ENCODE data around the gene DNAJC1. TPM values are rescaled to one million over a fixed set of nuclear protein-coding genes. Genes with fewer than 3 reads are reported as not detected.

DNAJC1 gene
- total RNA-seq, 1 donor from 2014 or later: 12.0 TPM

DNA sequence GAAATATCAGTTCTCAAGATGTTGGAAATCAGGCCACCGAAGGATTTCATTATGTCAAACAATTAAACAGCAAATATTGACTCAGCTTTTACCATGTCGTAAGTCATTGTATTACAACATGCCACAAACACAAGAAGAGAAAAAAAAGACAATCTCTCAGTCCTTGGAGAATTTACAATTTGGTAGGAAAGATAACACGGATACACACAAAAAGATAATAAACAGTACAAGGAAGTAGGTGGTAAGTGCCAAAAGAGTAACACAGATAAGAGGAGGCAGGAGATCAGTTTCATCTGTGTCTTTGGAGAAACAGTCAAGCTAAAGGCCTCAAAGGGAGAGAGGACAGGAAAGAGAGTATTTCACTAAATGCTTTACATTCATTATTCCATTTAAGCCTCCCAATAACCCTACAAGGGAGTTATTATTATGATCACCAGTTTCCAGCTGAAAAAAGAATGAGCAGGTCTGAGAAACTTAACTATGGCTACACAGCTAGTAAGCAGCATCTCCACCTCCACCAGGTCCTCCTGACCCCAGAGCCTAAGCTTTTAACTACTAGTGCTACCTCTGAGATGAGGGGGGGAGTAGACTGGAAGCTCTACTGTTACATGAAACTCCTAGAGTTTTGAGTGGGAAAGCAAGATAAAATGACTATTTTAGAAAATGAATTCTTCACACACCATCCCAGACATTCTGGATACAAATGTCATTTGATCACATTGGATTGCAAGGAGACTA lies 13.9 kb upstream of the DNAJC1 start:
- Histone ChIP-seq H3K27ac (replicated peaks) (no peak overlapping the region), H3K4me1 (peaks cover 11% of the 10 kb centered on the region), H3K9me3 (replicated peaks) (no peaks in the 10 kb centered on the region), H3K27me3 (ENCODE audit: low read depth) (no peaks in the 10 kb centered on the region), H3K36me3 (no peaks in the 10 kb centered on the region), H3K4me3 (no peak overlapping the region)
- TF ChIP-seq, protein P1, sequence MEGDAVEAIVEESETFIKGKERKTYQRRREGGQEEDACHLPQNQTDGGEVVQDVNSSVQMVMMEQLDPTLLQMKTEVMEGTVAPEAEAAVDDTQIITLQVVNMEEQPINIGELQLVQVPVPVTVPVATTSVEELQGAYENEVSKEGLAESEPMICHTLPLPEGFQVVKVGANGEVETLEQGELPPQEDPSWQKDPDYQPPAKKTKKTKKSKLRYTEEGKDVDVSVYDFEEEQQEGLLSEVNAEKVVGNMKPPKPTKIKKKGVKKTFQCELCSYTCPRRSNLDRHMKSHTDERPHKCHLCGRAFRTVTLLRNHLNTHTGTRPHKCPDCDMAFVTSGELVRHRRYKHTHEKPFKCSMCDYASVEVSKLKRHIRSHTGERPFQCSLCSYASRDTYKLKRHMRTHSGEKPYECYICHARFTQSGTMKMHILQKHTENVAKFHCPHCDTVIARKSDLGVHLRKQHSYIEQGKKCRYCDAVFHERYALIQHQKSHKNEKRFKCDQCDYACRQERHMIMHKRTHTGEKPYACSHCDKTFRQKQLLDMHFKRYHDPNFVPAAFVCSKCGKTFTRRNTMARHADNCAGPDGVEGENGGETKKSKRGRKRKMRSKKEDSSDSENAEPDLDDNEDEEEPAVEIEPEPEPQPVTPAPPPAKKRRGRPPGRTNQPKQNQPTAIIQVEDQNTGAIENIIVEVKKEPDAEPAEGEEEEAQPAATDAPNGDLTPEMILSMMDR (IDR thresholded peaks at IDR 0.05; ENCODE audit: borderline replicate concordance): no peak
- intact Hi-C loops (cut with micrococcal nuclease): no loop called here
- no peak for DNase-seq

DNA sequence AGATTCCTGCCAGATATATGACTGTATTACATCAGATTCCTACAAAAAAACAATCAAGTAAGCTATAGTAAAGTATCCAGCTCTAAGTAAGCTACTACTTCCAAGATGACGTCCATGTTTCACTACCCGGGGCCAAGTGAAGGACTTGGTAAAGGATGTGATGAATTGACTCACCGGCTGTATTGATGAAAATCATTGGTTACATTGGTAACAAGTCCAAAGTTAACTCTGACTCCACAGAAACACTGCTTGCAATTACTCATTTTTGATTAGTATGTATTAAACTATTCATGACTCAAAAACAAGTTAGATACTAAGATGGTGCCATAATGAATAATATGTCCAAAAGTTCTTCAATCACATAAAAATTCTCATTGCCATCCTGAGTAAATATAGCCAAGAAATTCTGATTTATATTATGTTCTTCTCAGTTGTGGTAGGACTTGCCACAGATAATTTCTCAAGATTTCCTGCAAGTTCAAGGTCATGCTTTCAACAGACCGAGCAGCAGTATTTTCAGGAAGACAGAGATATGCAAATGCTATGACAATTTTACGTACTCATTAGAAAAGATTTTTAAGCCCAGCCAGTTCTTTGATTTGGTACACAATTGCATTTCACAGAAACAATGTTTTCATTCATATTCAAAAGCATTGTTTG lies 12.6 kb upstream of the DNAJC1 start:
- H3K4me1 ChIP-seq: peaks cover 1% of the 10 kb centered on the region
- no peaks in the 10 kb centered on the region for H3K36me3 ChIP-seq
- intact Hi-C loops (cut with micrococcal nuclease): no loop called here
- no peak overlapping the region for H3K4me3 ChIP-seq
- TF ChIP-seq, protein P1 (IDR thresholded peaks at IDR 0.05; ENCODE audit: borderline replicate concordance): no peak
- no peak for DNase-seq
- H3K9me3 ChIP-seq (replicated peaks): no peaks in the 10 kb centered on the region
- H3K27me3 ChIP-seq (ENCODE audit: low read depth): no peaks in the 10 kb centered on the region
- no peak overlapping the region for H3K27ac ChIP-seq (replicated peaks)

DNA sequence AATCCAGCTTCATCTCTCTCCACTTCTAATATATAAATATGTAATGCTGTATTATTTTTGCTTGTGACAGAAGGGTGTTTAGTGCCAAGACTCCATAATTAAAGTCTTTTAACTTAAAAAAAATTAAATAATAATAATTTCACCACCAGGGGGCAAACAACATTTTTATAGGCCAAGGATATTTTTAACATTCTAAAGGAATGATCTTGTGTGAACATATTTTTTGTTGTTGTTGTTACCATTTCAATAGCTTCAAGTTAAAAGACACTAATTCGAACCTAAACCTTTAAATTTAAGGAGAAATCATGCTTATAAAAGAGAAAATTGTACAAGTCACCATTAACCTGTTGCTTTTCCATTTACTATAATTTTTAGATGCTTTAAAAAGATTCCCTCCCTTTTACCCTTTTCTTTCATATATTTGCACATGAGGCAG lies 7.5 kb upstream of the DNAJC1 start:
- intact Hi-C loops (cut with micrococcal nuclease): loop anchor here (5.0 kb wide), 1 partner anchor 976 kb away; no protein-coding TSS in a partner anchor

DNA sequence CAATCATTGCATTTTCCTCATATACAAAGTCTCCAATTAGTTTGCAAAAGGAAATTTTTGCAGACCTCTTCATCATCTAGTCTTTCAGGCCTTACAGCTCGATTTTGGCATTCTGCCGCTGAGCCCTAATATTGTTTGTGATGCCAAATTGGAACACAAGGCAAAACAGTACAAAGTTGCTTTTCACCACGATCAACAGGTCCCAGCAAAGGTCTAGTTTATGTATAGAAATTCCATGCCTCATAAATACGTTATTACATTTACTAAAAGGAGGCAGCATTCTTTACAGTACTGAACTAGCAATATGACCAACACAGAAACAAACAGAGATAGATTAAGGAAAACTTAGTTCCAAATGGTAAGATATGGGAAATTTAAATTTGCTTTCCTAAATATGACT lies 7.0 kb upstream of the DNAJC1 start:
- Histone ChIP-seq H3K36me3 (no peaks in the 10 kb centered on the region), H3K4me3 (no peak overlapping the region), H3K27me3 (ENCODE audit: low read depth) (no peaks in the 10 kb centered on the region), H3K4me1 (peaks cover 6% of the 10 kb centered on the region), H3K9me3 (replicated peaks) (peaks cover 7% of the 10 kb centered on the region), H3K27ac (replicated peaks) (no peak overlapping the region)
- TF ChIP-seq, protein P1 (IDR thresholded peaks at IDR 0.05; ENCODE audit: borderline replicate concordance): no peak
- intact Hi-C loops (cut with micrococcal nuclease): loop anchor here (5.0 kb wide), 1 partner anchor 977 kb away; no protein-coding TSS in a partner anchor
- no peak for DNase-seq

More for the DNA sequence above, 7.5 kb upstream of the DNAJC1 start:
- Histone ChIP-seq H3K4me3 (no peak overlapping the region), H3K27ac (replicated peaks) (no peak overlapping the region), H3K27me3 (ENCODE audit: low read depth) (no peaks in the 10 kb centered on the region), H3K36me3 (no peaks in the 10 kb centered on the region), H3K4me1 (peaks cover 6% of the 10 kb centered on the region), H3K9me3 (replicated peaks) (peaks cover 7% of the 10 kb centered on the region)
- DNase-seq: no peak
- TF ChIP-seq, protein P1 (IDR thresholded peaks at IDR 0.05; ENCODE audit: borderline replicate concordance): peak; percentile 58

DNA sequence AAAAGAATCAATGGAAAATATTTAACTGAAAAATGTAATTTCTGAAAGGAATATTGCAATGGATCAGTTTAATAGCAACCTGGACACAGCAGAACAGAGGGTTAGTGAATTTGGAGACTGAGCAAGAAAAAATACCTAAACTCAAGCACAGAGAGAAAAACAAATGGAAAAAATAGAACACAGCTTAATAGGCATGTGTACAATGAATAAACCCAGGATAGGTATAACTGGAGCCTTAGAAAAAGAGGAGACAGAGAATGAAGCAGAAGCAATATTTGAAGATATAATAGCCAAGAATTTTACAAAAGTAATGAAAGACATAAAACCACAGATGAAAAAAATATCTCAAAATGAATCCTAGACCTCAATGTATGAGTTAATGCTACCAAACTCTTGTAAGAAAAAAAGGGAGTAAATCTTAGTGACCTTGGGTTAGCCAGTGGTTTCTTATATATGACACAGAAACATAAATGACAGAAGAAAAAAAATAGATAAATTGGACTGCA lies 2.9 kb upstream of the DNAJC1 start:
- TF ChIP-seq, protein P1 (IDR thresholded peaks at IDR 0.05; ENCODE audit: borderline replicate concordance): no peak
- H3K27me3 ChIP-seq (ENCODE audit: low read depth): no peaks in the 10 kb centered on the region
- H3K36me3 ChIP-seq: no peaks in the 10 kb centered on the region
- H3K4me3 ChIP-seq: no peak overlapping the region
- DNase-seq: no peak
- peaks cover 7% of the 10 kb centered on the region for H3K9me3 ChIP-seq (replicated peaks)
- no peak overlapping the region for H3K27ac ChIP-seq (replicated peaks)
- peaks cover 29% of the 10 kb centered on the region for H3K4me1 ChIP-seq
- intact Hi-C loops (cut with micrococcal nuclease): loop anchor here (10.0 kb wide), 2 partner anchors 218 to 308 kb away; partner anchors contain the start of gene COMMD3
